ENCODE data around the gene TRIM44.
"Not testable (repeated sequence)": the region's sequence is repeated elsewhere in the genome, so short reads cannot be mapped to it uniquely, and the experiment has no call there.

TRIM44 gene

DNA sequence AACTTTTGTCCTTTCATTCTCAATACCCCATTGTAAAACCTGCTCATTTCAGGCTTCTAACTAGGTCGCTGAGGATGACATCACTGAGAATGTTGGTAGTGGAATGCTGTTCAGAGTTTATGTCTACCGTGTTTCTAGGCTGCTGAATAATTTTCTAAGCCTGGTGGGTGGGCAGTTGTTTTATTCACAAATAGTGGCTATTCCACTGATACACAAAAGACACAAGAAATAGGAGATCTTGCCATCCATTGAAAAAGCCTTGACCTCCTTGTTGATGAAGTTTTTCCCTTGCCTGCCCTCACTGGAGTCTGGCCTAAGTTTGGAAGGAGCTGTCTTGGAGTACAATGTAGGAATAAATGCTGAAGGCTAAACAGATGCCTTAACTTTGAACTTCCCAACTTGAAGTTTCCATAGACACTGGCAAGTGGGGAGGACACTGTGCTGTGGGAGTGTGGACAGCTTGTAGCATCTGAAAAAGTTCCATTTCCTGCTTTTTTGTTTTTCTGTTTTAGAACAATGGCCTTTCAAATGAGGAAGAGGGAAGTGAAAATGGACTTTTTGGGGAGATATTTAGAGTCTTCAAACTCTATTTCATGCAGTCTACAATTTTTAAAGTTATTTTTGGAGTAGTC is 59.2 kb downstream of the TRIM44 start:
- no peak for DNase-seq

DNA sequence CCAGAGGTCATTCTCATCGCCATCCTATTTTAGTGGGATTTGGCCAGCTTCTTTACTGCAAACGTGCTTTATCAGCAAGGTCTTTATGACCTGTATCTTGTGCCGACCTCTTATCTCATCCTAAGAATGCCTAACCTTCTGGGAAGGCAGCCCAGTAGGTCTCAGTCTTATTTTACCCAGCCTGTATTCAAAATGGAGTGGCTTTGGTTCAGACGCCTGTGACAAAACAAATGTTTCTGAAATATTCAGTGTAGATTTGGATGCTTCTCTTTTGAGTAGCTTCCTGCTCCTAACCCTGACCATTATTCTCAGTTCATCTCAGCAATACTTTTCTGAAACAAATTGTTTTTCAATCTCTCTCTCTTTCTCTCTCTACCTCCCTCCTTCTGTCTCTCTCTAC is 60.1 kb downstream of the TRIM44 start:
- DNase-seq, result no peak

DNA sequence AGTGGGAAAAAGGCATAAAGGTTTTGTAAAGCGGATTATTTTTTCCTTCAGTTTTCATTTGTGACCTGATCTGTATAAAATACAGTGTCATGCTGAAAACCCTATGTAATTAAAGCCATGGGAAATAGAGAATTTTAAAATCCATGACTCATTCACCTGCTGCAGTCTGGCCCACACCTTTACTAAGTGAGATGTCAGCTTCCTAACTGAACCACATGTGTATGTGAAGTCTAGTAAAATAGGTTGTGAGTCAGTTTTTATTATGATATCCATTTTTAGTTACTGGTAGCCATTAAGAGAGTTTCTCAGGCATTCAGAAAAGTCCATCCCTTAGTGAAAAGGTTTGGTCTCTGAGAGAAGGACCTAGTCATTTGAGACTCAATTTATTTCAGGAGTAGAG is 60.9 kb downstream of the TRIM44 start:
- DNase-seq, result no peak

DNA sequence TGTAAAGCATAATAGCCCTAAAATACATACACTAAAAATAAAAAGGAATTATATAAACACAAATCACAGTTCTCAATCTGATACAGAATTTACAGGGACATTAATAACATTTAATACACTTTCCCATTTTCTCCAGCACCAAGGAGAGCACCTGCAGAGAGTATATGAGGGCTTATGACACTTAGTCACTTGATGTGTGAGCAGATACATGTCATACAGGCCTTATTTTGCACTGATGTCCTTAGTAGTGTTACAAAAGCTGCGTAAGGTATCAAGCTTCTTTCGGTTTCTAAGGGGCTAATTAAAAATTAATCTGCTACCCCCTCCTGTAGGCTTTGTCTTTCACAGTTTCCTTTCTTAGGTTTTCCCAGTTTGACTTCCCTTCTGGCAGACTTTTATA is 61.3 kb downstream of the TRIM44 start:
- DNase-seq, result peak; percentile 14

DNA sequence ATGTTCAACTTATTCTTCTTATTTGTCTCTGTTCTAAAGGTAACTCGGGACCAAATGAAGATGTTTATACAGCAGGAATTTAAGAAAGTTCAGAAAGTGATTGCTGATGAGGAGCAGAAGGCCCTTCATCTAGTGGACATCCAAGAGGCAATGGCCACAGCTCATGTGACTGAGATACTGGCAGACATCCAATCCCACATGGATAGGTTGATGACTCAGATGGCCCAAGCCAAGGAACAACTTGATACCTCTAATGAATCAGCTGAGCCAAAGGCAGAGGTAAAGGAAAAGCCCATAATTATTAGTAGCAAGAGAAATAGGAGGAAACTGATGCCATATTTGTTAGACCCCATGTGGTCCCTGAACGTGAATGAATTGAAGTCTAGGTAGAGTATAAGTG is 63.3 kb downstream of the TRIM44 start:
- DNase-seq, result peak; percentile 68

DNA sequence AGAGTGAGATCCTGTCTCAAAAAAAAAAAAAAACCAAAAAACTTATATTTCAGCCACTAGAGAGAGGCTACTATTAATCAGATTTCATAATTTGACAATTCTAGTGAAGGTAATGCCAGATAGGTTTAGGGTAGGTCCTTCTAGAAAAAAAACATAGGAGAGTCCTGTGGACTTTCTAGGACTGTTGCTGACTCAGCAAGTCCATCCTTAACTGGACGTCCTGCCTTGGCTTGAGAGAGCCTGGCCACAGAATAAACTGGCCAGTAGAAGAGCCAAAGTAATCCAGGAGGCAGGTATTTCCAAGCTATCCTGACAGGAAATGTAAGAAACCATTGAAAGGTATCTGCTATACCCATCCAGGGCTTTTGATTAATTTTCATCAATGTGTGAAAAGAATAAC is 64.6 kb downstream of the TRIM44 start:
- DNase-seq, result no peak

DNA sequence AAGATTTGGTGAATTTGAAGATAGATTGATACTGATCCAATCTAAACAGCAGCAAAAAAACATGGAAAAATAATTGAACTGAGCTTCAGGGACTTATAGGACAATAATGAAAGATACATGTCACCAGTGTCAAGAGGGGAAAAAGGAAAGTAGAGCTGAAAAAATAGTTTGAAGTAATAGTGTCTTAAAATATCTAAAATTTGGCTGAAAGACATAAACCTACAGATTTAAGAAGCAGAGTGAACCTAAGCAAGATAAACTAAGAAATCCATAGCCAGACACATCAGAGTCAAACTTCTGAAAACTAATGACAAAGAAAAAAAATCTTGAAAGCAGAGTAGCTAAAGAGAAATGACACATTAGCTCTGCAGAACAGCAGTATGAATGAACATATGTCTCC is 67.7 kb downstream of the TRIM44 start:
- DNase-seq, result no peak

DNA sequence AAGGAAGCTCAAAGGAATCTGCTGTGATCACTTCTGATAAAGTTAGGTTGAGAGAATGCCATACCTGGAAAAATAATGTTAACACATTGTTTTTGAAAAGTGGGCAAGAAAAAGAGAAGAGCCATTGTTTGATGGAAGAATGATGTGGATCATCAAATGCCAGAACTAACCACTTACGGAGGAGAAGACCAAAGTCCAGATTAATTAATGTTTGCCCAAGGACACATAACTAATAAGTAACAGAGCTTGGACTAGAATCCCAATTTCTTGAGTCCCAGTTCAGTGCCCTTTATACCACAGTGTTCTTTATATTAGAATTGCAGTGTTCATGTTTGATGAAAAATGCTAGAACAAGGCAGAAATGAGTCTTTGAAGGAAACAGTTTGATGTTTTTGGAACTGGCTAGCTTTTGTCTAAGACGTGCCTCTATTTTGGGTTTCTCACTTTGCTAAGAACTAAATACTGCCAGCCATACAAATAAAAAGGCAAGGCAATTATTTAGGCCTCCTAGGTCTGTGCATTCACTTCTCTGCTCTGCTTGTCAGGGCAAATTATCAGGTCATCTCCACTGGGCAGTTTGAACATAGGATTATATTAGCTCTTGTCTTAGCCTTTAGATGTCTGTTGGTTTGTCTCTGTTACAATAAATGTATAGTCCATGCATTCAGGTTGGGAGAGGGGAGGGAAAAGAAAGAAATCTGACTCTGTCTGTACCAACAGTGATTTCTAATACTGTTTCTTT is 72.3 kb downstream of the TRIM44 start:
- DNase-seq, result no peak

DNA sequence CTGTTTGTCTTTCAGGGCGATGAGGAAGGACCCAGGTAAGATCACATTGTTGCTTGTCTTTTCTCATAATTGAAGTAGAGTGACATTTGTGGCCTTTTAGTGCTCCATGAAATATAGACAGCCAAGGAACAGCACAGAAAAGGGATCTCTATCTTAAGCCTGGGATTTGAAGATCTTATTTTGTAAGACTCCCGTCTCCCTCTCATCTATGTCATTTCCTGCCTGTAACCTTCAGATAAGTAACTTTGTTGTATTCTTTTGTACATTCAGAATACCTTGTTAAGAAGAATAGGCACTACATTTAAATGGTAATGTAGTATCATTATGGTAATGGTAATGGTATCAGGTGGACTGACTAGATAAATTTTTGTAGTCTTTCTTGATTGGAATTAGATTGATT is 72.8 kb downstream of the TRIM44 start:
- no peak for DNase-seq

DNA sequence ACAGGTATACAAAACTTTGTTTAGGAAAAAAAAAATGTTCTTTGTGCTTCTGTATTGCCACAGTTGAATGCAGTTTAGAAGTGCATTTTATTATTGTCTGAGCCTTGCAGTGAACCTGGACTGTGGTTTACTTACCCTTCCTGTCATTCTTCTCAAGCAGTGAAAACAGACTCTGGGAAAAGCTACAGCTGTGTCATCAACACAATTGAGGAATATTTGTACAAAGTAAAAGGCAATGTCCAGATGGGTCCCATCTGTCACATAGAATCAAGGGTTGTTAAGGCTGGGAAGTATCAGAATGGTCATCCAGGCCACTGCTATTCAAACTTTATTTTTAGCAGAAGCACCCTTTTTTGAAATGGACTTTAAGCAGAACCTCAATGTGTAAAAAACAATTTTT is 73.3 kb downstream of the TRIM44 start:
- no peak for DNase-seq

DNA sequence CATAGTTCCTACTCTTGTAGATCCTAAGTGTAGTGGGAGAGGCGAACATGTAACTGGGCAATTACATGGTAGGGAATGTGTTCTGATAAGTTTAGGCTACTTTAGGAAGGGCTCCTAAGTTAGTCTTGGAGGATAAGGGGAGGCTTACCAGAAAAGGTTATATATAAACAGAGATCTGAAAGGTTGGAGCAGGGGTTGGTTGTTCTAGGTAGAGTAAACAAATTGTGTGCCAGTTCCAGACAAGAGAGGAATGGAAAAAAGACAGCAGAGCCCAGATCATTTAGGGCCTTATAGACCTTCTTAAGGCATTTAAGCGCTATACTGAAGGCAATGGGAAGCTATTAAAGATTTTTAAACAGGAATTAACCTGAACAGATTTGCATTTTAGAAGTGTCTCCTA is 74.4 kb downstream of the TRIM44 start:
- DNase-seq, result no peak

DNA sequence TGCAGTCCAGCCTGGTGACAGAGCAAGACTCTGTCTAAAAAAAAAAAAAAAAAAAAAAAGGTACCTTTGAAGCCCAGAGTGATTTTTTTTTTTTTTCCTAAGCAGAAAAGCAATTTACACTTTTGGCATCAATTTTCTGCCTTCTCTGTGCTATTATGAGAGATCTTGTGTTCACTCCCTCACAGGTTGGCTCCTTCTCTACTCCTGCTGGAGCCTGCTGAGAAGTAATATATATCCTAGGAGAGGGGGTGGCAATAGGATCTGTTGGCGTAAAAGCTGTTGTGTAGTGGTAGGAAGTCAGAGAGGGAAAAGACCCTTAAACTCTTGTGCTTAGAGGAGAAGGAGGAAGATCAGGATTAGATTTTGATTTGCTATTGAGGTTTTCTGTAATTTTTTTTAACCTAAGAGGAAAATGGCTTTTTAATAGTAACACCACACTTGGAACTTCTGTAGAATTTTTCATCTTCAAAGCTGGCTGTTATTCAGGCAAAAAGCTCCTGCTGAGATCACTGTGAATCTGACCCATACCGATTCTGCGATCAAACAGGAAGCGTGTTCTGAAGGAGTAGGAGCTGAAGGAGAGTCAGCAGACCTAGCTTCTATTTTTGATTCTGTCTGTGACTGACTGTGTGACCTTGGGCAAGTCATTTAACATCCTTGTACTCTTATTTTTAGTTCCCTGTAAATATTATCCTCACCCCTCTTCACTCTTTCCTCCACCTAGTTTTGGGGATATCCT is 77.7 kb downstream of the TRIM44 start:
- no peak for DNase-seq

DNA sequence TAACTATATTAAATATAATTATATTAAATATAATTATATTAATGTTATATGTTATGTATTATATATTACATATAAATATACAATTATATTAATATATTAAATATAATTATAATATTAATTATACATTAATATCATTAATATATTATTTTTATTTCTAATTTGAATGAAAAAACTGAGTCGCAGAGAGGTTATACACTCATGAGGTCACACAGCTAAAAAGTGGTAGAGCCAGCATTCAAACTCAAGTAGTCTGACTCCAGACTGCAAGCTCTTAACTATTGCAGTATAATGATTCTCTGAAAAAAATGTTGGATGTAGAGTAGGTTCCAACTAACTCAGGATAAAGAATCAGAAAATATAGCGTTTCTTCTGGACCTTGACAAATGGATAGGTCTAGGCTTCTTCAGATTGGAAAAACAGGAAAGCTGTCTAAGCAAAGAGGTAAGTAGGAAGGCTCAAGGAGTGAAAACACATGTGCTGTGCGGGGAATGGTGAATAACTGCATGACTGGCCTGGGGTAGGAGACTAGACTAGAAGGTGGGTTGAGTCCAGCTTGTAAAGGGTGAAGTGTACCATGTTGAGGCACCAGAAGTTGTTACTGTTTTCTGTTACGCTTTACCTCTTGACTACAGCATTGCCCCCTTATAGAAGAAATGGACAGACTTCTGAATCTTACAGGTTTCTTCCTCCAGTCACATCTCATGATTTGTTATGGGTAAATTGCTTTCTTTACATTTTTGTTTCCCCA is 80.3 kb downstream of the TRIM44 start:
- DNase-seq, result no peak

DNA sequence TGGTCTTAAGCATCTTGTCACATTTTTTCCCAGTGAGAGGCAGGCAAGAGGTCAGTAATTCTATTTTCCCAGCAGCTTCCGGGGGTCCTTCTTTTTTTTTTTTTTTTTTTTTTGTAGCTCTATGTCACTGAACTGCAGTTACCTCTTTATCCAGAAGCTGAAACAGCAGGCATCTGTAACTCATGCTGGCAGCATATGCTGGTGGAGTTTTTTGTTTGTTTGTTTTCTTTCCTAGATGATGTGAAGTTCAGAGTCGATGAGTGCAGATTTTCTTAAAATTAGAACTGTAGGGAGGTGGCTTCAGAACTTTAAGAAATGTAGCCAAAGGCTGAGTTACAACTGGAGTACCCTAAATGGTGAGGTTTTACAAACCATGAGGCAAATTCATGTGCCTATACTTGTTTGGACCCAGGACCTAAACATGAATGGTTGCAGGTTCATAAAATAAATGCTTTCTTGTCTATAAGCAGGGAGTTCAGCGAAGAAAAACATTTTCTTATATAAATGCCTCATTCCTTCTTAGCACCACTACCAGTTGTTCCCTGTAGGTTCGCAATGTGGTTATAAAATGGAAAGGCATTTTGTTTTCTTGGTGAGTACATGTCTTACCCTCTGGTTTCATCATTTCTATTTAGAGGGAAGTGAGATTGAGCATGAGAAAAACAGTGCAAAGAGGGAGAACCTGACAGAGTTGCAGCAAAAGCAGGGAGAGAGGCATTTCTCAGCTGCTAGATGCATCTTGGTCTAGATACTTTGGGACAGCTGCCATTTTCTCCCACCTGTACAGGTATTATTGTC is 84.0 kb downstream of the TRIM44 start:
- DNase-seq, result peak; percentile 75

DNA sequence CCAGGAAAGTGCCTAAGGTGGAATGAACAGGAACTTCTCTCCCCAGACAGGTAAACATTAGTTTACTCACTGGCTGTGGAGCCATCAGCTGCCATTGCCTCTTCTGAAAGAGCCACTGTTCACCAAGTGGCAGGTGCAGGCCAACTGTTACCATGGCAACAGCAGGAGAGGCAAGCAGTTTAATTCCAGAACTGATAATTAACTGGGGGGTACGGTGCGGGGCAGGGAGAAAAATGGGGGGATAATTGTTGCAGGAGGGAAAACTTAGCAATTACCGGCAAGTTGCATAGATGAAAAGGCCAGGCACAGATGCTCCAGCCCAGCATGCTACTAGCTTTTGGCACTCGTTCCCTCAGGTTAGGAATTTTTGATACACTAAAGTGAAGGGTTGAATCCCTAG is 85.1 kb downstream of the TRIM44 start:
- no peak for DNase-seq

DNA sequence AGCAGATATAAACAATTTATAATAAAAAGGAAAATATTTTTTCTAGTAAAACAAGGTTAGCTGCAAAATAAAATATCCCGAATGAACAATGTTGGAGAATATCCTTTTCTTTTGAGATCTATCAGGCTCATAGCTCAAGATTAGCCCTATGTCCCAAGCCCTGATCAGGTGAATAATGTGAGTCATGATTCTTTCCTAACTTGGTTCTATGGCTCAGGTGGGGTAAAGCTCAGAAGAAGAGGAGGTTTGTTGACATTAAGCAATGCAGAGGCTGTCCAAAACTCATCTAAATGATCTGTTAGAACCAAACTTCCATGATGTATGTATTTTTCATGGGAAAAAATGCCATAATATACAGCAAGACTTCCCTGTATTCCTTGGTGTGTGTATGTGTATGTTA is 86.1 kb downstream of the TRIM44 start:
- DNase-seq, result no peak

DNA sequence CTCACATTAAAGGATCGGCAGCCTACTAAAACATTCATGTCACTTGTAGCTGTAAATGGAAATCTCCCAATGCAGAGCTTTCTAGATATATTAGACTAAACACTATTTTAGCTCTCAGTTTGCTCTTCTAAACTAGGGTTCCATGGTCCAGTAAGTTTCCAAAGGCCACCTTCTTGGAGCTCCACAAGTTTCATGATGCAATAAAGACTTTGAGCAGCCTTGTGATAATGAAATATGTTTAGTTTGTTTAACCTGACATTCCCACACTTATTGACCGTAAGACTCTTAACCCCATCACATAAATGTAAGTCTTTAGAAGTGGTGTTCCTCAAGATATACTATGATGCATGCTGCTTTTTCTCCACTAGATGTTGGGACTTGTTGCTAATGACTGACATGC is 87.7 kb downstream of the TRIM44 start:
- no peak for DNase-seq

DNA sequence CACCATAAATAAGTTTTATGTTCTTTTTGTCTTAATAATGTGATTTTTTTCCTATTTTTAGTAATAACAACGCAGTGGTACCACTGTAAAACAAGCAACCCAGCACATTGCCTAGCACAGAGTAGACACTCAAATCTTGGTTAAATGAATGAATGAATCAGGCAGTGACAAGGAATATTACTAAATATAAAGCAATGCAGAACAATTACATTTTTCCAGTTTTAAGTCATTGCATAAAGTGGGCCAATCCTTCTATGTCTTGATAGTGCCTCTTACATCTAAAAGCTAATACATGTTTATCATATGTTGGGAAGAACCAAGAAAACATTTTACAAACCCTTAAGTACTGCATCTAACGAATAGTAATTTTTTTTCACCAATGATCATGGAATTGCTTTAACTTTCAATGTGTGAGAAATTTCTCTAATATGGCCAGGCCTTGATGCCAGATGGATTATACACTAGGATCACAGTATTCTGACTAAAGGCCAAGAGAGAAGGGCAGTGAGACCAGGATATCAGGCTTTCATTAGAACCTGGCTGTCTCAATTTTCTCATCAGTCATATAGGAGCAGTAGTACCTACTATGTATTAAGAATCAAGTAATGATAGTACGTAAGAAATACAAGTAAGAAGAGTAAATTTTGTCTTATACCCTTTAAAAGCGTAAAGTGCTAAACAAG is 88.5 kb downstream of the TRIM44 start:
- DNase-seq, result no peak

DNA sequence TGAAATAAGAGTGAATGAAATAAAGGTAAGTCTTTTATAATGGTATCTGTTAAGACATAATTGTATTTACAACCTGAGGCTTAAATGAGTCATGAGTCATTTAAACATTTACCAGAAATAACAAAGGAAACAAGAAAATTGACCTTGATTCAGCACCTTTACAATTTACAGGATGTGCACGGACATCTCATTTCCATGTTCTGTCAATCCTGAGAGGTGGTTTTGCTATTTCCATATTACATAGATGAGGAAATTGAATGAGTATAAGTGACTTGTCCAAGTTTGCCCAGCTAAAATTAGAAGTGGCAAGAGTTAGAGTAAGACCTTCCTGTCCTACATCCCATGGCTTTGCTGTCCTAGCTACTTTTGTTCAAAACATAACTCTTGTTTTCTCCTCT is 89.1 kb downstream of the TRIM44 start:
- no peak for DNase-seq

DNA sequence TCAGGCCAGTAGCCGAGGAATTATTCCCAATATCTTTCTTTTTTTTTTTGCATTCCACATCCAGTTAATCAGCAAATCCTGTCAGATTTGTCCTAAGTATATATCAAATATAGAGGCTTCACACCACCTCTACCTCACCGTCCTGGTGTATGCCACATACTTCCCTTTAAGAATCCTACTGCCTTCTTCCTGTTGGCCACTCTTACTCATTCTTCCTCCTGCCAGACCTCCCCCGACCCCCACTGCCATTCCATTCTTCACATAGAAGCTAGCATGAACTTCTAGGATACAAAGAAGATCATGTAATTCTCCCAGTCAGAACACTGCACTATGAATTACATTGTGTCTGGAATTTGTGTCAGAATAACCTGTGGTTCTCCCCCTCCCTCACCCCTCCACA is 89.5 kb downstream of the TRIM44 start:
- peak; percentile 50 for DNase-seq

DNA sequence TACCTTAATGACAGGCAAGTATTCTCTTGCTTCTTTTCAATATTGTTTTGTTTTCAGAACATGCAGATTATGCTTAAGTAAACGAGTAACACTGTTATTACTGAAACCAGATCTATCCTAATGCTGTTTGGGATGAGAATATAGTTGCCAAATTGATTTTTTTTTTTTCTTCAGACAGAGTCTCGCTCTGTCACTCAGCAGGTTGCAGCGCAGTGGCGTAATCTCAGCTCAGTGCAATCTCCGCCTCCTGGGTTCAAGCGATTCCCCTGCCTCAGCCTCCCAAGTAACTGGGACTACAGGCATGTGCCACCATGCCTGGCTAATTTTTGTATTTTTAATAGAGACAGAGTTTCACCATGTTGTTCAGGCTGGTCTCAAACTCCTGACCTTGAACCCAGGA is 91.0 kb downstream of the TRIM44 start:
- not testable (repeated sequence) for DNase-seq

DNA sequence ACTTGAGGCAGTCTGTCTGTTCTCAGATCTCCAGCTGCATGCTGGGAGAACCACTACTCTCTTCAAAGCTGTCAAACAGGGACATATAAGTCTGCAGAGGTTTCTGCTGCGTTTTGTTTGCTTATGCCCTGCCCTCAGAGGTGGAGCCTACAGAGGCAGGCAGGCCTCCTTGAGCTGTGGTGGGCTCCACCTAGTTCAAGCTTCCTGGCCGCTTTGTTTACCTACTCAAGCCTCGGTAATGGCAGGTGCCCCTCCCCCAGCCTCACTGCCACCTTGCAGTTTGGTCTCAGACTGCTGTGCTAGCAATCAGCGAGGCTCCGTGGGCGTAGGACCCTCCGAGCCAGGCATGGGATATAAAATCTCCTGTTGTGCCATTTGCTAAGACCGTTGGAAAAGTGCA is 97.4 kb downstream of the TRIM44 start:
- DNase-seq, result not testable (repeated sequence)
